HCT116 (cell line): ENCODE measurements around the gene KMT2E. TPM values are rescaled to one million over a fixed set of nuclear protein-coding genes. Genes with fewer than 3 reads are reported as not detected.

ENCODE experiments used
- ATAC-seq: fragments of 200-7000 bp; cut with Tn5 transposase; 2 replicates; pipeline ENCODE4 v1.9.1; 2020; ENCODE audit warnings: mild to moderate bottlenecking, moderate library complexity
- BruUV-seq: library from RNA; stranded (reverse); fragments of 400-500 nt; replicated peaks from 2 replicates; lab custom pipeline; 2021; lab: Mats Ljungman, UMichigan
- CTCF ChIA-PET: fragments of 300-600 bp; sonication (Branson Sonifier 250); formaldehyde crosslinking; loops from one replicate; lab custom pipeline; 2021; ENCODE audit warnings: antibody characterized with exemption; lab: Charles Lee
- POLR2A ChIA-PET: fragments of 300-600, 350-600 bp; sonication (Branson Sonifier 250); formaldehyde crosslinking; loops from one replicate; lab custom pipeline; 2021; ENCODE audit warnings: antibody characterized with exemption; lab: Charles Lee
- RAD21 ChIA-PET, 2 experiments: fragments of 300-600 bp; sonication (Branson Sonifier 250); formaldehyde crosslinking; loops; one replicate each; lab custom pipeline; 2023; ENCODE audit warnings: low total read pairs in 2 of 2; ENCODE audit not compliant: uncharacterized antibody in 2 of 2, unreplicated experiment in 2 of 2, low non-redundant PET in 1 of 2; lab: Charles Lee
- DNase-seq: peaks from one replicate; pipeline ENCODE4 v3.0.0-alpha.2; 2010; ENCODE audit warnings: low read depth, low spot score
- H2AFZ ChIP-seq: fragments of 200-600 bp; shearing (Covaris generic), sonication (generic); 2 replicates; pipeline ENCODE4 v1.6.1; 2017; ENCODE audit warnings: low read depth, mixed run types, mixed read lengths, antibody characterized with exemption, low read length; ENCODE audit not compliant: poor library complexity, severe bottlenecking
- H3K27ac ChIP-seq: 2 replicates; pipeline ENCODE4 v1.5.1; 2012; ENCODE audit warnings: low read depth, low read length
- H3K27me3 ChIP-seq: fragments of 200-600 bp; sonication (generic); 2 replicates; pipeline ENCODE4 v1.6.1; 2016; ENCODE audit warnings: mixed run types, low read length, mixed read lengths; ENCODE audit not compliant: insufficient read depth
- H3K36me3 ChIP-seq, 2 experiments: fragments of 200-500 bp in 1 of 2; fragments of 200-600 bp in 1 of 2; sonication (Bioruptor generic) in 1 of 2; sonication (generic) in 1 of 2; 2 replicates each; pipeline versions ENCODE4 v1.5.1 to v1.6.1; 2014 to 2016; ENCODE audit warnings: low read length in 2 of 2, inconsistent platforms in 1 of 2, mixed read lengths in 1 of 2, mixed run types in 1 of 2; ENCODE audit not compliant: insufficient read depth in 2 of 2, control insufficient read depth in 1 of 2
- H3K4me1 ChIP-seq, 2 experiments: fragments of 200-600 bp in 1 of 2; sonication (generic) in 1 of 2; 2 replicates each; pipeline versions ENCODE4 v1.5.1 to v1.6.1; 2012 to 2017; ENCODE audit warnings: low read length in 2 of 2, inconsistent platforms in 1 of 2, mild to moderate bottlenecking in 1 of 2, mixed read lengths in 1 of 2, mixed run types in 1 of 2, moderate library complexity in 1 of 2; ENCODE audit not compliant: insufficient read depth in 2 of 2, control insufficient read depth in 1 of 2
- H3K4me2 ChIP-seq: fragments of 200-600 bp; sonication (generic); 2 replicates; pipeline ENCODE4 v1.6.1; 2017; ENCODE audit warnings: mixed run types, low read length, mixed read lengths
- H3K4me3 ChIP-seq, 2 experiments: fragments of 200-600 bp in 1 of 2; sonication (generic) in 1 of 2; replicated peaks in 1 of 2; 2 replicates each; pipeline ENCODE4 v1.5.1; 2011 to 2016; ENCODE audit warnings: low read length in 2 of 2, control low read depth in 1 of 2, low read depth in 1 of 2, mild to moderate bottlenecking in 1 of 2, mixed read lengths in 1 of 2, mixed run types in 1 of 2
- H3K79me2 ChIP-seq: fragments of 200-600 bp; sonication (generic); 2 replicates; pipeline ENCODE4 v1.6.1; 2017; ENCODE audit warnings: mild to moderate bottlenecking, mixed run types, low read length, moderate library complexity, mixed read lengths; ENCODE audit not compliant: insufficient read depth
- H3K9ac ChIP-seq: fragments of 200-600 bp; sonication (generic); 2 replicates; pipeline ENCODE4 v1.6.1; 2016; ENCODE audit warnings: low read length, mixed read lengths
- H3K9me2 ChIP-seq: fragments of 200-600 bp; sonication (generic), shearing (Covaris generic); 2 replicates; pipeline ENCODE4 v1.6.1; 2017; ENCODE audit warnings: mixed run types, mild to moderate bottlenecking, moderate library complexity; ENCODE audit not compliant: insufficient read depth
- H3K9me3 ChIP-seq, 2 experiments: fragments of 200-500 bp in 1 of 2; fragments of 200-600 bp in 1 of 2; sonication (Bioruptor generic) in 1 of 2; sonication (generic) in 1 of 2; 2 replicates each; pipeline ENCODE4 v1.6.1; 2014 to 2017; ENCODE audit warnings: low read length in 2 of 2, mixed read lengths in 2 of 2, inconsistent platforms in 1 of 2, low read depth in 1 of 2, mild to moderate bottlenecking in 1 of 2, mixed run types in 1 of 2, moderate library complexity in 1 of 2; ENCODE audit not compliant: control insufficient read depth in 1 of 2, insufficient read depth in 1 of 2
- H4K20me1 ChIP-seq: fragments of 200-600 bp; sonication (generic), shearing (Covaris generic); 2 replicates; pipeline ENCODE4 v1.6.1; 2017; ENCODE audit warnings: mixed run types, mild to moderate bottlenecking, moderate library complexity; ENCODE audit not compliant: insufficient read depth
- CBX3 ChIP-seq: IDR thresholded peaks from 2 replicates; pipeline ENCODE4 v1.6.1; 2012; ENCODE audit warnings: low read depth
- CEBPB ChIP-seq: IDR thresholded peaks from 2 replicates; pipeline ENCODE4 v1.6.1; 2012; ENCODE audit warnings: low read depth
- EZH2 ChIP-seq: fragments of 200-600 bp; sonication (generic); IDR thresholded peaks from 2 replicates; pipeline ENCODE4 v1.6.1; 2017; ENCODE audit warnings: antibody characterized with exemption, mixed run types
- FOSL1 ChIP-seq: IDR thresholded peaks from 2 replicates; pipeline ENCODE4 v1.6.1; 2012; ENCODE audit warnings: low read depth
- JUND ChIP-seq: IDR thresholded peaks from 2 replicates; pipeline ENCODE4 v1.6.1; 2012
- MAX ChIP-seq: IDR thresholded peaks from 2 replicates; pipeline ENCODE4 v1.6.1; 2012
- POLR2A ChIP-seq: IDR thresholded peaks from 2 replicates; pipeline ENCODE4 v1.7.0; 2011; ENCODE audit warnings: borderline replicate concordance; ENCODE audit not compliant: insufficient read depth, insufficient read length; ENCODE audit errors: extremely low read depth
- POLR2AphosphoS5 ChIP-seq: IDR thresholded peaks from 2 replicates; pipeline ENCODE4 v1.6.1; 2011; ENCODE audit warnings: mild to moderate bottlenecking, low read depth, low read length, moderate library complexity
- RAD21 ChIP-seq: IDR thresholded peaks from 2 replicates; pipeline ENCODE4 v1.6.1; 2012; ENCODE audit warnings: low read depth, mild to moderate bottlenecking
- SIN3A ChIP-seq: IDR thresholded peaks from 2 replicates; pipeline ENCODE4 v1.6.1; 2012; ENCODE audit warnings: low read depth
- SP1 ChIP-seq: IDR thresholded peaks from 2 replicates; pipeline ENCODE4 v1.6.1; 2012; ENCODE audit warnings: low read depth
- TCF7L2 ChIP-seq: IDR thresholded peaks from 2 replicates; pipeline ENCODE4 v1.7.0; 2011; ENCODE audit warnings: borderline replicate concordance, inconsistent platforms; ENCODE audit not compliant: insufficient read depth, insufficient read length; ENCODE audit errors: extremely low read depth
- YY1 ChIP-seq: IDR thresholded peaks from 2 replicates; pipeline ENCODE4 v1.6.1; 2011; ENCODE audit warnings: low read length, low read depth, moderate library complexity, mild to moderate bottlenecking; ENCODE audit not compliant: insufficient replicate concordance; ENCODE audit errors: extremely low read depth
- ZBTB33 ChIP-seq: IDR thresholded peaks from 2 replicates; pipeline ENCODE4 v1.6.1; 2011; ENCODE audit warnings: mild to moderate bottlenecking, low read length, moderate library complexity; ENCODE audit not compliant: insufficient replicate concordance; ENCODE audit errors: extremely low read depth
- ZFX ChIP-seq: fragments of 450-650 bp; IDR thresholded peaks from 2 replicates; pipeline ENCODE4 v1.6.1; 2017
- ZNF274 ChIP-seq: fragments of 200-500 bp; sonication (Bioruptor generic); IDR thresholded peaks from 2 replicates; pipeline ENCODE4 v1.6.1; 2014; ENCODE audit warnings: mild to moderate bottlenecking, low read depth, low read length, inconsistent platforms
- intact Hi-C: fragments of 100-400 bp; cut with micrococcal nuclease; formaldehyde crosslinking; loops from 2 replicates; pipeline ENCODE4 v1.10.0; 2022
- total RNA-seq: library from RNA; stranded (reverse); gene quantifications from one replicate; pipeline ENCODE4 v1.2.1, GENCODE V29; 2021; ENCODE audit not compliant: unreplicated experiment
- TF ChIP-seq, protein P1 (sequence below): IDR thresholded peaks from 2 replicates; pipeline ENCODE4 v1.6.1; 2012

KMT2E gene
- total RNA-seq, 1 experiment from 2014 or later = 39.8 TPM

GRCh38 chr7:105065104-105065503 is 51.1 kb downstream of the KMT2E start (continued):
- no peak for TF ChIP-seq SIN3A
- TF ChIP-seq, protein P1, sequence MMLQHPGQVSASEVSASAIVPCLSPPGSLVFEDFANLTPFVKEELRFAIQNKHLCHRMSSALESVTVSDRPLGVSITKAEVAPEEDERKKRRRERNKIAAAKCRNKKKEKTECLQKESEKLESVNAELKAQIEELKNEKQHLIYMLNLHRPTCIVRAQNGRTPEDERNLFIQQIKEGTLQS = no peak
- no peak for TF ChIP-seq POLR2A
- no peak for TF ChIP-seq CEBPB
- TF ChIP-seq YY1 = no peak
- no peak for TF ChIP-seq ZBTB33

DNA sequence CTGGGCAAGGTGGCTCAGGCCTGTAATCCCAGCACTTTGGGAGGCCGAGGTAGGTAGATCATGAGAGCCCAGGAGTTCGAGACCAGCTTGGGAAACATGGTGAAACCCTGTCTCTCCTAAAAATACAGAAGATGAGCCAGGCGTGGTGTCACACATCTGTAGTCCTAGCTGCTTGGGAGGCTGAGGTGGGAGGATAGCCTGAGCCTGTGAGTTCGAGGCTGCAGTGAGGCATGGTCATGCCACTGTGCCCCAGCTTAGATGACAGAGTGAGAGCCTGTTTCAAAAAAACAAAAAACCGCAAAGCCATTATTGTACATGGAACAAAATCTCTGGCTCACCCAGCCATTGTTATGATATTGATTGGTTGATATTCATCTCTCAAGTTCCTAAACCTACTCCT is 53.7 kb downstream of the KMT2E start:
- H3K4me1 ChIP-seq = no peaks in the 10 kb centered on the region
- H3K79me2 ChIP-seq = peaks cover 53% of the 10 kb centered on the region
- CTCF ChIA-PET = no interaction called here
- no peak overlapping the region for H3K4me2 ChIP-seq
- H3K9ac ChIP-seq = no peak overlapping the region
- intact Hi-C loops = no loop called here
- POLR2A ChIA-PET = no interaction called here
- H3K27me3 ChIP-seq = no peaks in the 10 kb centered on the region
- no peak overlapping the region for H2AFZ ChIP-seq
- H4K20me1 ChIP-seq = peaks cover 9% of the 10 kb centered on the region; the same call in 1 of the 2 replicates
- no TSS peak for BruUV-seq
- RAD21 ChIA-PET = no interaction called here
- H3K9me2 ChIP-seq = no peaks in the 10 kb centered on the region
- no peaks in the 10 kb centered on the region for H3K9me3 ChIP-seq
- no peak for DNase-seq
- H3K36me3 ChIP-seq = peaks cover 15 to 25% of the 10 kb centered on the region in 2 experiments
- no peak for ATAC-seq
- TF ChIP-seq EZH2 (no peak), SP1 (no peak), ZNF274 (no peak), RAD21 (no peak), TCF7L2 (no peak), JUND (no peak), POLR2AphosphoS5 (no peak), FOSL1 (no peak), MAX (no peak), CEBPB (no peak), CBX3 (no peak), ZFX (no peak), ZBTB33 (no peak), POLR2A (no peak)
- TF ChIP-seq, protein P1 = no peak
- H3K27ac ChIP-seq = no peak overlapping the region
- no peak overlapping the region for H3K4me3 ChIP-seq
